Measurements from ENCODE around the gene TSPAN4. TPM values are rescaled to one million over a fixed set of nuclear protein-coding genes. Genes with fewer than 3 reads are reported as not detected.

Gene TSPAN4
- total RNA-seq, 1 experiment from 2014 or later: 43.6 TPM

DNA sequence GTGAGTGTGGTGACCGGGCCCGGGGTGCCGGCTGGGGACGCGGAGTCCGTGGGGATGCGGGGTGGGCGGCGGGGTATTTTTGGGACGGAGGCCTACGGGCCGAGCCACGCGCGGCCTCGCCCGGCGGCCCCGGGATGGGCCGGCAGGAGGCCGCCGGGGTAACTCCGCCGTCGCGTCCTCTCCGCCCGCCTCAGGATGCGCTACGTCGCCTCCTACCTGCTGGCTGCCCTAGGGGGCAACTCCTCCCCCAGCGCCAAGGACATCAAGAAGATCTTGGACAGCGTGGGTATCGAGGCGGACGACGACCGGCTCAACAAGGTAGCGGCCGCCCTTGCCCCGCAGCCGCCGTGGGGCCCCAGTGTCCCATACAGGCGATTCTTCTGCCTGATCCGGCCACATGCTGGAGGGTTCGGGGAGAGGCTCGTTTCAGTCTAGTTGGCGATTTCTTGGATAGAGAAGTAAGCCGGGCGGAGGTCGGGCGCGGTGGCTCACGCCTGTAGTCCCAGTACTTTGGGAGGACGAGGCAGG is 32.5 kb upstream of the TSPAN4 start:
- peak overlapping the region; percentile 89 for H3K27ac ChIP-seq
- ChIA-PET CTCF (no interaction called here), POLR2A (ENCODE audit: unreplicated experiment) (interaction anchor here (0.7 kb wide), 1 partner anchor 84 kb away, joined by 3 read pairs; no protein-coding TSS in a partner anchor)
- peak overlapping the region; percentile 86 for H3K4me2 ChIP-seq
- peak in 1 of 2 experiments; percentile 28 for DNase-seq
- peak overlapping the region; percentile 85 for H3K4me3 ChIP-seq
- TF ChIP-seq, protein P1, sequence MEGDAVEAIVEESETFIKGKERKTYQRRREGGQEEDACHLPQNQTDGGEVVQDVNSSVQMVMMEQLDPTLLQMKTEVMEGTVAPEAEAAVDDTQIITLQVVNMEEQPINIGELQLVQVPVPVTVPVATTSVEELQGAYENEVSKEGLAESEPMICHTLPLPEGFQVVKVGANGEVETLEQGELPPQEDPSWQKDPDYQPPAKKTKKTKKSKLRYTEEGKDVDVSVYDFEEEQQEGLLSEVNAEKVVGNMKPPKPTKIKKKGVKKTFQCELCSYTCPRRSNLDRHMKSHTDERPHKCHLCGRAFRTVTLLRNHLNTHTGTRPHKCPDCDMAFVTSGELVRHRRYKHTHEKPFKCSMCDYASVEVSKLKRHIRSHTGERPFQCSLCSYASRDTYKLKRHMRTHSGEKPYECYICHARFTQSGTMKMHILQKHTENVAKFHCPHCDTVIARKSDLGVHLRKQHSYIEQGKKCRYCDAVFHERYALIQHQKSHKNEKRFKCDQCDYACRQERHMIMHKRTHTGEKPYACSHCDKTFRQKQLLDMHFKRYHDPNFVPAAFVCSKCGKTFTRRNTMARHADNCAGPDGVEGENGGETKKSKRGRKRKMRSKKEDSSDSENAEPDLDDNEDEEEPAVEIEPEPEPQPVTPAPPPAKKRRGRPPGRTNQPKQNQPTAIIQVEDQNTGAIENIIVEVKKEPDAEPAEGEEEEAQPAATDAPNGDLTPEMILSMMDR (conservative IDR thresholded peaks at IDR 0.05): no peak
- TF ChIP-seq EZH2 (IDR thresholded peaks at IDR 0.05; ENCODE audit: low read depth): no peak
- H3K9me2 ChIP-seq (ENCODE audit: insufficient read depth): no peaks in the 10 kb centered on the region
- no peaks in the 10 kb centered on the region for H3K27me3 ChIP-seq (ENCODE audit: insufficient read depth, low read depth)
- H3K36me3 ChIP-seq (ENCODE audit: low read depth): peaks cover 13% of the 10 kb centered on the region
- H4K20me1 ChIP-seq (ENCODE audit: insufficient read depth): peaks cover 12% of the 10 kb centered on the region
- intact Hi-C loops (cut with micrococcal nuclease; ENCODE audit: unreplicated experiment): no loop called here
- no peaks in the 10 kb centered on the region for H3K9me3 ChIP-seq (ENCODE audit: insufficient read depth, low read depth)
- no TSS peak for BruUV-seq (replicated peaks)
- H3F3A ChIP-seq (ENCODE audit: insufficient read depth, low read depth): peaks cover 38% of the 10 kb centered on the region; the same call in 1 of the 2 replicates
- peaks cover 9% of the 10 kb centered on the region; the same call in 1 of the 2 replicates for H3K4me1 ChIP-seq (replicated peaks; ENCODE audit: insufficient read depth)
- H2AFZ ChIP-seq: no peak overlapping the region
- H3K79me2 ChIP-seq (ENCODE audit: low read depth): peaks cover 41% of the 10 kb centered on the region

- no TSS peak for BruUV-seq (replicated peaks)
- H3K4me3 ChIP-seq: peak overlapping the region; percentile 85; the same call in 1 of the 2 replicates
- H3K9me3 ChIP-seq (ENCODE audit: insufficient read depth, low read depth): no peaks in the 10 kb centered on the region
- no peaks in the 10 kb centered on the region for H3K27me3 ChIP-seq (ENCODE audit: insufficient read depth, low read depth)
- H3K4me2 ChIP-seq: peak overlapping the region; percentile 86
- TF ChIP-seq EZH2 (IDR thresholded peaks at IDR 0.05; ENCODE audit: low read depth): no peak
- TF ChIP-seq, protein P1 (conservative IDR thresholded peaks at IDR 0.05): no peak
- POLR2A ChIA-PET (ENCODE audit: unreplicated experiment): interaction anchor here (0.7 kb wide), 1 partner anchor 23 kb away, joined by 5 read pairs; no protein-coding TSS in a partner anchor
- CTCF ChIA-PET: no interaction called here
- peaks cover 9% of the 10 kb centered on the region; the same call in 1 of the 2 replicates for H3K4me1 ChIP-seq (replicated peaks; ENCODE audit: insufficient read depth)
- no peak overlapping the region; the same call in 1 of the 2 replicates for H3K27ac ChIP-seq
- intact Hi-C loops (cut with micrococcal nuclease; ENCODE audit: unreplicated experiment): no loop called here
- H4K20me1 ChIP-seq (ENCODE audit: insufficient read depth): peaks cover 12% of the 10 kb centered on the region
- H3K36me3 ChIP-seq (ENCODE audit: low read depth): peaks cover 13% of the 10 kb centered on the region
- H2AFZ ChIP-seq: no peak overlapping the region
- DNase-seq: peak in 1 of 2 experiments; percentile 24
- no peaks in the 10 kb centered on the region for H3K9me2 ChIP-seq (ENCODE audit: insufficient read depth)
- H3K79me2 ChIP-seq (ENCODE audit: low read depth): peaks cover 41% of the 10 kb centered on the region
- peaks cover 38% of the 10 kb centered on the region; the same call in 1 of the 2 replicates for H3F3A ChIP-seq (ENCODE audit: insufficient read depth, low read depth)
These were observed 31.0 kb upstream of the TSPAN4 start for GRCh38 chr11:811446-812245.

DNA sequence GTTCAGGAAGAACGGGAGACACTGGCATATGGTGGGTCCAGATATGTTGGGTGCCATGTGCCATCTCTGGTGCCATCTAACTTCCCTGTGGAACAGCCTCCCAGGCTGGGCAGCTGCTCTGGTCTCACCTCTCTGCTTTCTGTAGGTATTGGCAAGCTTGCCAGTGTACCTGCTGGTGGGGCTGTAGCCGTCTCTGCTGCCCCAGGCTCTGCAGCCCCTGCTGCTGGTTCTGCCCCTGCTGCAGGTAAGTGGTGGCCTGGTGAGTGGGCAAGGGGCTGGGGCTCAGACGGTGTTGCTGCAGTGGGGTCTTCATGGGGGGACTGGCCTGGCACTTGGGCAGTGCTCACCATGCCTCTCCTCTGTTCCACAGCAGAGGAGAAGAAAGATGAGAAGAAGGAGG is 30.3 kb upstream of the TSPAN4 start:
- H3K9me3 ChIP-seq (ENCODE audit: insufficient read depth, low read depth): no peaks in the 10 kb centered on the region
- H3K4me1 ChIP-seq (replicated peaks; ENCODE audit: insufficient read depth): peaks cover 9% of the 10 kb centered on the region; the same call in 1 of the 2 replicates
- no peak overlapping the region for H3K4me2 ChIP-seq
- ChIA-PET CTCF (interaction anchor here (0.6 kb wide), 1 partner anchor 10 kb away, joined by 3 read pairs; no protein-coding TSS in a partner anchor), POLR2A (ENCODE audit: unreplicated experiment) (interaction anchor here (0.7 kb wide), 1 partner anchor 22 kb away, joined by 5 read pairs; no protein-coding TSS in a partner anchor)
- no peaks in the 10 kb centered on the region for H3K27me3 ChIP-seq (ENCODE audit: insufficient read depth, low read depth)
- peaks cover 13% of the 10 kb centered on the region for H3K36me3 ChIP-seq (ENCODE audit: low read depth)
- no peak overlapping the region for H2AFZ ChIP-seq
- H3K9me2 ChIP-seq (ENCODE audit: insufficient read depth): no peaks in the 10 kb centered on the region
- H3K79me2 ChIP-seq (ENCODE audit: low read depth): peaks cover 41% of the 10 kb centered on the region
- intact Hi-C loops (cut with micrococcal nuclease; ENCODE audit: unreplicated experiment): no loop called here
- no peak for DNase-seq
- H3K4me3 ChIP-seq: no peak overlapping the region
- H4K20me1 ChIP-seq (ENCODE audit: insufficient read depth): peaks cover 12% of the 10 kb centered on the region
- H3K27ac ChIP-seq: no peak overlapping the region
- peaks cover 42% of the 10 kb centered on the region; the same call in 1 of the 2 replicates for H3F3A ChIP-seq (ENCODE audit: insufficient read depth, low read depth)
- TF ChIP-seq, protein P1 (conservative IDR thresholded peaks at IDR 0.05): no peak
- no peak for TF ChIP-seq EZH2 (IDR thresholded peaks at IDR 0.05; ENCODE audit: low read depth)
- no TSS peak for BruUV-seq (replicated peaks)

Measured in PC-9 (cell line).